SK-N-SH (cell line): ENCODE data around the gene ZNF688. TPM values are rescaled to one million over a fixed set of nuclear protein-coding genes. Genes with fewer than 3 reads are reported as not detected.

Experiments used
- CTCF ChIA-PET: fragments of 300-600, 350-600 bp; formaldehyde crosslinking; extraction: SDS; loops from one replicate; lab custom pipeline; 2021; lab: Yijun Ruan, JAX
- POLR2A ChIA-PET: fragments of 350-600 bp; sonication (Branson Sonifier 250); formaldehyde crosslinking; extraction: SDS; loops from one replicate; lab custom pipeline; 2020; ENCODE audit warnings: antibody characterized with exemption, inconsistent platforms; lab: Yijun Ruan, JAX
- DNase-seq: peaks from one replicate; pipeline ENCODE4 v3.0.0; 2012
- H2AFZ ChIP-seq: fragments of 200-600 bp; sonication (generic); 2 replicates; pipeline ENCODE4 v1.8.1; 2016; ENCODE audit warnings: antibody characterized with exemption, mild to moderate bottlenecking, low read depth
- H3F3A ChIP-seq: fragments of 200-600 bp; sonication (generic); replicated peaks from 2 replicates; pipeline ENCODE3; 2016; ENCODE audit warnings: antibody characterized with exemption, mild to moderate bottlenecking; ENCODE audit not compliant: insufficient read depth
- H3K27ac ChIP-seq, 2 experiments: fragments of 200-500 bp in 1 of 2; fragments of 200-600 bp in 1 of 2; sonication (Bioruptor generic) in 1 of 2; sonication (generic), shearing (Covaris generic) in 1 of 2; 2 replicates each; pipeline versions ENCODE4 v1.5.1 to v1.6.1; 2014 to 2016; ENCODE audit warnings: low read depth in 2 of 2, inconsistent platforms in 1 of 2, low read length in 1 of 2, mild to moderate bottlenecking in 1 of 2, mixed read lengths in 1 of 2
- H3K27me3 ChIP-seq: fragments of 200-600 bp; sonication (generic), shearing (Covaris generic); 2 replicates; pipeline ENCODE4 v1.6.1; 2016; ENCODE audit warnings: mixed run types; ENCODE audit not compliant: insufficient read depth
- H3K36me3 ChIP-seq, 2 experiments: fragments of 200-500 bp in 1 of 2; fragments of 200-600 bp in 1 of 2; sonication (Bioruptor generic) in 1 of 2; sonication (generic) in 1 of 2; replicated peaks in 1 of 2; 2 replicates each; pipeline versions ENCODE3 to v1.5.1; 2014 to 2016; ENCODE audit warnings: low read length in 1 of 2, mild to moderate bottlenecking in 1 of 2; ENCODE audit not compliant: insufficient read depth in 2 of 2, control insufficient read depth in 1 of 2
- H3K4me1 ChIP-seq, 2 experiments: fragments of 200-500 bp in 1 of 2; fragments of 200-600 bp in 1 of 2; sonication (Bioruptor generic) in 1 of 2; sonication (generic), shearing (Covaris generic) in 1 of 2; 2 replicates each; pipeline versions ENCODE4 v1.5.1 to v1.6.1; 2014 to 2016; ENCODE audit warnings: low read depth in 1 of 2, low read length in 1 of 2, mixed run types in 1 of 2; ENCODE audit not compliant: insufficient read depth in 2 of 2, control insufficient read depth in 1 of 2
- H3K4me2 ChIP-seq: fragments of 200-600 bp; sonication (generic), shearing (Covaris generic); 2 replicates; pipeline ENCODE4 v1.6.1; 2017; ENCODE audit warnings: mixed run types
- H3K4me3 ChIP-seq, 2 experiments: fragments of 200-500 bp in 1 of 2; fragments of 200-600 bp in 1 of 2; sonication (Bioruptor generic) in 1 of 2; sonication (generic), shearing (Covaris generic) in 1 of 2; 2 replicates each; pipeline versions ENCODE4 v1.5.1 to v1.8.1; 2014 to 2016; ENCODE audit warnings: low read depth in 2 of 2, inconsistent platforms in 1 of 2, low read length in 1 of 2, mild to moderate bottlenecking in 1 of 2, mixed read lengths in 1 of 2, moderate library complexity in 1 of 2
- H3K79me2 ChIP-seq: fragments of 200-600 bp; sonication (generic); 2 replicates; pipeline ENCODE4 v1.8.1; 2017; ENCODE audit warnings: mild to moderate bottlenecking; ENCODE audit not compliant: insufficient read depth
- H3K9ac ChIP-seq: fragments of 200-600 bp; sonication (generic); 2 replicates; pipeline ENCODE4 v1.6.1; 2017; ENCODE audit warnings: mixed run types
- H3K9me2 ChIP-seq: fragments of 200-600 bp; sonication (generic); 2 replicates; pipeline ENCODE4 v1.6.1; 2017; ENCODE audit warnings: mixed run types
- H3K9me3 ChIP-seq: fragments of 200-600 bp; sonication (generic); 2 replicates; pipeline ENCODE4 v1.6.1; 2017; ENCODE audit warnings: mixed run types, mild to moderate bottlenecking, moderate library complexity
- H4K20me1 ChIP-seq: fragments of 200-600 bp; sonication (generic); 2 replicates; pipeline ENCODE4 v1.6.1; 2017; ENCODE audit warnings: mild to moderate bottlenecking, mixed run types; ENCODE audit not compliant: insufficient read depth
- CHD2 ChIP-seq: fragments of 150-350 bp; IDR thresholded peaks from 2 replicates; pipeline ENCODE4 v1.6.1; 2018; ENCODE audit warnings: low read length; ENCODE audit not compliant: partially characterized antibody
- ELF1 ChIP-seq: IDR thresholded peaks from 2 replicates; pipeline ENCODE4 v1.4.0; 2012
- EP300 ChIP-seq, 2 experiments: IDR thresholded peaks; 2 replicates each; pipeline versions ENCODE4 v1.4.0 to v1.6.1; 2012; ENCODE audit warnings: borderline replicate concordance in 1 of 2, low read depth in 1 of 2, low read length in 1 of 2
- FOSL2 ChIP-seq: IDR thresholded peaks from 2 replicates; pipeline ENCODE4 v1.4.0; 2012; ENCODE audit warnings: low read depth, mild to moderate bottlenecking, moderate library complexity, borderline replicate concordance
- FOXJ3 ChIP-seq: sonication (generic); formaldehyde crosslinking; IDR thresholded peaks from 2 replicates; pipeline ENCODE4 v1.5.1; 2020; ENCODE audit warnings: mild to moderate bottlenecking, missing genetic modification reagents
- FOXM1 ChIP-seq: IDR thresholded peaks from 2 replicates; pipeline ENCODE4 v1.4.0; 2012; ENCODE audit warnings: low read depth, mild to moderate bottlenecking
- GABPA ChIP-seq: IDR thresholded peaks from 2 replicates; pipeline ENCODE4 v1.4.0; 2012; ENCODE audit warnings: low read depth, mild to moderate bottlenecking
- IRF3 ChIP-seq: fragments of 150-350 bp; IDR thresholded peaks from 2 replicates; pipeline ENCODE4 v1.6.1; 2016; ENCODE audit warnings: mild to moderate bottlenecking, low read depth, low read length
- MAX ChIP-seq: IDR thresholded peaks from 2 replicates; pipeline ENCODE4 v1.4.0; 2012; ENCODE audit warnings: low read depth
- NFIC ChIP-seq: IDR thresholded peaks from 2 replicates; pipeline ENCODE4 v1.4.0; 2012; ENCODE audit warnings: borderline replicate concordance
- PBX3 ChIP-seq: IDR thresholded peaks from 2 replicates; pipeline ENCODE4; 2012
- RXRA ChIP-seq: IDR thresholded peaks from 2 replicates; pipeline ENCODE4 v1.4.0; 2012; ENCODE audit warnings: low read depth, mild to moderate bottlenecking, borderline replicate concordance
- SIN3A ChIP-seq: IDR thresholded peaks from 2 replicates; pipeline ENCODE4 v1.6.1; 2012; ENCODE audit warnings: low read depth, mild to moderate bottlenecking, low read length, moderate library complexity, borderline replicate concordance
- SMC3 ChIP-seq: IDR thresholded peaks from 2 replicates; pipeline ENCODE4 v1.6.1; 2012; ENCODE audit warnings: low read depth, low read length, improper control_type of control experiment
- TCF12 ChIP-seq: IDR thresholded peaks from 2 replicates; pipeline ENCODE4 v1.4.0; 2012
- WGBS: methylation state at CpG from one replicate; pipeline ENCODE4 v1.1.6; 2017; ENCODE audit warnings: low lambda C conversion rate; 5-methylcytosine and 5-hydroxymethylcytosine counted together
- polyA plus RNA-seq, 3 experiments: library from polyadenylated mRNA; depleted of rRNA; stranded (reverse); fragments of >200 nt; gene quantifications; 2 replicates each; pipeline ENCODE4 v1.2.3, GENCODE V29; 2012
- TF ChIP-seq, protein P1 (sequence below): IDR thresholded peaks from 2 replicates; pipeline ENCODE4 v1.6.1; 2012; ENCODE audit warnings: mild to moderate bottlenecking, low read depth, low read length, moderate library complexity

ZNF688 gene
- polyA plus RNA-seq, 1 of the 3 experiments (the other 2 are of a cell fraction) = 13.4 TPM

GRCh38 chr16:30565984-30566383 lies 5.5 kb downstream of the ZNF688 start:
- Histone ChIP-seq H3K4me2 (no peak overlapping the region), H3K9me2 (no peaks in the 10 kb centered on the region), H3K4me1 (peaks cover 0 to 7% of the 10 kb centered on the region in 2 experiments; a peak in 1 of 4 replicates), H3K27ac (no peak overlapping the region), H4K20me1 (no peaks in the 10 kb centered on the region), H3F3A (peaks cover 5% of the 10 kb centered on the region), H3K79me2 (no peaks in the 10 kb centered on the region; the same call in 1 of the 2 replicates), H3K9ac (no peak overlapping the region), H3K9me3 (no peaks in the 10 kb centered on the region), H3K4me3 (no peak overlapping the region), H3K36me3 (no peaks in the 10 kb centered on the region), H3K27me3 (no peaks in the 10 kb centered on the region), H2AFZ (no peak overlapping the region)
- CTCF ChIA-PET = interaction anchor here (1.1 to 1.8 kb wide), 4 partner anchors 15 to 136 kb away, joined by 3 to 7 read pairs (median 4); partner anchors contain the start of genes DCTPP1 and ZNF747
- TF ChIP-seq GABPA = no peak
- no peak for TF ChIP-seq FOXJ3 (CRISPR knock-in tag)
- no peak for TF ChIP-seq SMC3
- TF ChIP-seq CHD2 = no peak
- TF ChIP-seq SIN3A = no peak
- TF ChIP-seq RXRA = no peak
- no peak for TF ChIP-seq TCF12
- TF ChIP-seq FOXM1 = no peak
- TF ChIP-seq FOSL2 = no peak
- TF ChIP-seq PBX3 = no peak
- no peak for TF ChIP-seq ELF1
- TF ChIP-seq MAX = no peak
- TF ChIP-seq NFIC = no peak
- no peak for TF ChIP-seq EP300 (IDR thresholded peaks at IDR 0.05; ENCODE audit: borderline replicate concordance in 1 of 2, low read depth in 1 of 2, low read length in 1 of 2)
- TF ChIP-seq IRF3 = no peak
- TF ChIP-seq, protein P1, sequence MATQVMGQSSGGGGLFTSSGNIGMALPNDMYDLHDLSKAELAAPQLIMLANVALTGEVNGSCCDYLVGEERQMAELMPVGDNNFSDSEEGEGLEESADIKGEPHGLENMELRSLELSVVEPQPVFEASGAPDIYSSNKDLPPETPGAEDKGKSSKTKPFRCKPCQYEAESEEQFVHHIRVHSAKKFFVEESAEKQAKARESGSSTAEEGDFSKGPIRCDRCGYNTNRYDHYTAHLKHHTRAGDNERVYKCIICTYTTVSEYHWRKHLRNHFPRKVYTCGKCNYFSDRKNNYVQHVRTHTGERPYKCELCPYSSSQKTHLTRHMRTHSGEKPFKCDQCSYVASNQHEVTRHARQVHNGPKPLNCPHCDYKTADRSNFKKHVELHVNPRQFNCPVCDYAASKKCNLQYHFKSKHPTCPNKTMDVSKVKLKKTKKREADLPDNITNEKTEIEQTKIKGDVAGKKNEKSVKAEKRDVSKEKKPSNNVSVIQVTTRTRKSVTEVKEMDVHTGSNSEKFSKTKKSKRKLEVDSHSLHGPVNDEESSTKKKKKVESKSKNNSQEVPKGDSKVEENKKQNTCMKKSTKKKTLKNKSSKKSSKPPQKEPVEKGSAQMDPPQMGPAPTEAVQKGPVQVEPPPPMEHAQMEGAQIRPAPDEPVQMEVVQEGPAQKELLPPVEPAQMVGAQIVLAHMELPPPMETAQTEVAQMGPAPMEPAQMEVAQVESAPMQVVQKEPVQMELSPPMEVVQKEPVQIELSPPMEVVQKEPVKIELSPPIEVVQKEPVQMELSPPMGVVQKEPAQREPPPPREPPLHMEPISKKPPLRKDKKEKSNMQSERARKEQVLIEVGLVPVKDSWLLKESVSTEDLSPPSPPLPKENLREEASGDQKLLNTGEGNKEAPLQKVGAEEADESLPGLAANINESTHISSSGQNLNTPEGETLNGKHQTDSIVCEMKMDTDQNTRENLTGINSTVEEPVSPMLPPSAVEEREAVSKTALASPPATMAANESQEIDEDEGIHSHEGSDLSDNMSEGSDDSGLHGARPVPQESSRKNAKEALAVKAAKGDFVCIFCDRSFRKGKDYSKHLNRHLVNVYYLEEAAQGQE = no peak
- POLR2A ChIA-PET = interaction anchor here (1.3 to 1.5 kb wide), 2 partner anchors 9 to 30 kb away, joined by 3 to 4 read pairs; no protein-coding TSS in a partner anchor
- 63% methylated on average over 8 of the region's 8 CpGs for WGBS
- no peak for DNase-seq
